ENCODE measurements around the gene KRT83. TPM values are rescaled to one million over a fixed set of nuclear protein-coding genes. Genes with fewer than 3 reads are reported as not detected.

The KRT83 gene
- total RNA-seq, 5 donors from 2014 or later (not counting 1 experiment from before 2014, with no cell fraction given), result not detected

GRCh38 chr12:52364901-52365489 is 43.8 kb upstream of the KRT83 start:
- H3K9me3 Mint-ChIP-seq, result no peaks in the 10 kb centered on the region
- no peak overlapping the region for H3K27ac Mint-ChIP-seq
- H3K27me3 Mint-ChIP-seq, result peaks cover 8 to 13% of the 10 kb centered on the region in 2 donors
- Histone ChIP-seq H3K4me3 (ENCODE audit: control insufficient read depth in 1 of 2, extremely low read depth in 1 of 2, low read length in 1 of 2) (no peak overlapping the region), H3K4me1 (ENCODE audit: control insufficient read depth in 1 of 2, extremely low read depth in 1 of 2, insufficient read depth in 2 of 2, low read length in 2 of 2) (peaks cover 0 to 14% of the 10 kb centered on the region in 2 experiments), H3K27ac (ENCODE audit: low read length) (no peak overlapping the region), H3K9me3 (no peaks in the 10 kb centered on the region), H3K27me3 (replicated peaks in 1 of 2; ENCODE audit: control insufficient read depth in 2 of 2, extremely low read depth in 1 of 2, insufficient read depth in 2 of 2, low read length in 1 of 2) (peaks cover 0 to 55% of the 10 kb centered on the region in 2 experiments), H3K36me3 (ENCODE audit: control insufficient read depth in 2 of 2, extremely low read depth in 1 of 2, insufficient read depth in 1 of 2, low read length in 1 of 2) (no peaks in the 10 kb centered on the region)
- H3K36me3 Mint-ChIP-seq, result no peaks in the 10 kb centered on the region
- peaks cover 0 to 4% (median 4%) of the 10 kb centered on the region in 3 donors for H3K4me1 Mint-ChIP-seq
- no peak for DNase-seq
- 87% methylated on average over 10 of the region's 14 CpGs for WGBS (ENCODE audit: insufficient coverage)
- ChIA-PET CTCF (interaction anchor here in 1 of 2 donors (0.6 kb wide), 1 partner anchor 38 kb away, joined by 3 read pairs; no protein-coding TSS in a partner anchor), POLR2A (no interaction called here)
- ATAC-seq (replicated peaks in 1 of 4), result no peak
- H3K4me3 Mint-ChIP-seq, result no peak overlapping the region

- Histone ChIP-seq H3K4me3 (ENCODE audit: control insufficient read depth in 1 of 2, extremely low read depth in 1 of 2, low read length in 1 of 2) (no peak overlapping the region), H3K27ac (ENCODE audit: low read length) (no peak overlapping the region), H3K4me1 (ENCODE audit: control insufficient read depth in 1 of 2, extremely low read depth in 1 of 2, insufficient read depth in 2 of 2, low read length in 2 of 2) (peaks cover 3 to 23% of the 10 kb centered on the region in 2 experiments), H3K36me3 (ENCODE audit: control insufficient read depth in 2 of 2, extremely low read depth in 1 of 2, insufficient read depth in 1 of 2, low read length in 1 of 2) (no peaks in the 10 kb centered on the region), H3K27me3 (replicated peaks in 1 of 2; ENCODE audit: control insufficient read depth in 2 of 2, extremely low read depth in 1 of 2, insufficient read depth in 2 of 2, low read length in 1 of 2) (peaks cover 0 to 52% of the 10 kb centered on the region in 2 experiments), H3K9me3 (no peaks in the 10 kb centered on the region)
- H3K36me3 Mint-ChIP-seq, result no peaks in the 10 kb centered on the region
- no peaks in the 10 kb centered on the region for H3K9me3 Mint-ChIP-seq
- ChIA-PET CTCF (no interaction called here), POLR2A (no interaction called here)
- ATAC-seq (replicated peaks in 1 of 4), result no peak
- 100% methylated on average over 1 of the region's 7 CpGs for WGBS (ENCODE audit: insufficient coverage)
- no peak overlapping the region for H3K4me3 Mint-ChIP-seq
- peaks cover 8 to 12% of the 10 kb centered on the region in 2 donors for H3K27me3 Mint-ChIP-seq
- no peak overlapping the region for H3K27ac Mint-ChIP-seq
- H3K4me1 Mint-ChIP-seq, result peaks cover 7 to 12% (median 12%) of the 10 kb centered on the region in 3 donors
- no peak for DNase-seq
Observed at GRCh38 chr12:52364061-52364460, 42.9 kb upstream of the KRT83 start.

GRCh38 chr12:52363111-52363679 is 42.0 kb upstream of the KRT83 start:
- Mint-ChIP-seq H3K9me3 (no peaks in the 10 kb centered on the region), H3K27ac (no peak overlapping the region), H3K27me3 (peaks cover 4 to 5% of the 10 kb centered on the region in 2 donors), H3K36me3 (no peaks in the 10 kb centered on the region), H3K4me3 (no peak overlapping the region), H3K4me1 (peaks cover 15 to 21% (median 20%) of the 10 kb centered on the region in 3 donors)
- Histone ChIP-seq H3K27me3 (replicated peaks in 1 of 2; ENCODE audit: control insufficient read depth in 2 of 2, extremely low read depth in 1 of 2, insufficient read depth in 2 of 2, low read length in 1 of 2) (peaks cover 0 to 47% of the 10 kb centered on the region in 2 experiments), H3K36me3 (ENCODE audit: control insufficient read depth in 2 of 2, extremely low read depth in 1 of 2, insufficient read depth in 1 of 2, low read length in 1 of 2) (no peaks in the 10 kb centered on the region), H3K27ac (ENCODE audit: low read length) (no peak overlapping the region), H3K4me1 (ENCODE audit: control insufficient read depth in 1 of 2, extremely low read depth in 1 of 2, insufficient read depth in 2 of 2, low read length in 2 of 2) (peaks cover 12 to 32% of the 10 kb centered on the region in 2 experiments), H3K4me3 (ENCODE audit: control insufficient read depth in 1 of 2, extremely low read depth in 1 of 2, low read length in 1 of 2) (no peak overlapping the region), H3K9me3 (no peaks in the 10 kb centered on the region)
- ChIA-PET POLR2A (no interaction called here), CTCF (no interaction called here)
- WGBS (ENCODE audit: insufficient coverage), result 94% methylated on average over 10 of the region's 12 CpGs
- ATAC-seq (replicated peaks in 1 of 4) (no peak), DNase-seq (no peak)

DNA sequence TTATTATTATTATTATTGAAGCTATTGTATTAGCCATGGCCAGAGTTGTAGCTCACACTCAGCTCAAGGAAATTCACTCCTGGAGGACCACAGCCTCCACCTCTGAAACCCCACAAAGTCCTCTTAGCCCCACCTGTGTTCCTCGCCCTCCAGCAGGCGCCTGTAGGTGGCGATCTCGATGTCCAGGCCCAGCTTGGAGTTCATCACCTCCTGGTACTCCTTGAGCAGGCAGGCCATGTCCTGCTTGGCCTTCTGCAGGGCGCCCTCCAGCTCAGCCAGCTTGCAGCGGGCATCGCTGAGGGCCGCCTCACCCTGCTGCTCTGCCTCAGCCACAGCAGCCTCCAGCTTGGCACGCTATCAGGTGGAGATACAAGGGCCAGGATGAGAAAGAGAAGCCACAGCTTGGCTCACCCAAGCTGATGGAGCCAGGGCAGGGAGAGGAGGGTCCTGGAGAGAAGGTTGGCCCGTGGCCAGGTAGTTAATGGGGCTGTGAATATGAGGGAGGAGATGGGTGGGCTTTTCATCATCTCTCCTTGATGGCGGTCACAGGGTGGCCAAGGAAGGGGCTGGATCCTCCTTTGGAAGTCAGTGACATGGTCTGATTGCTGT is 41.0 kb upstream of the KRT83 start:
- ChIA-PET POLR2A (no interaction called here), CTCF (interaction anchor here (0.9 to 1.4 kb wide), 3 partner anchors 11 kb away, joined by 3 to 6 read pairs (median 5); no protein-coding TSS in a partner anchor)
- Mint-ChIP-seq H3K4me3 (no peak overlapping the region), H3K27me3 (peaks cover 4 to 5% of the 10 kb centered on the region in 2 donors), H3K4me1 (peaks cover 22 to 28% (median 23%) of the 10 kb centered on the region in 3 donors), H3K9me3 (no peaks in the 10 kb centered on the region), H3K36me3 (no peaks in the 10 kb centered on the region), H3K27ac (no peak overlapping the region)
- ATAC-seq (replicated peaks in 1 of 4), result no peak
- no peaks in the 10 kb centered on the region for H3K9me3 ChIP-seq
- DNase-seq, result peak in 1 of 35 experiments; percentile 8
- H3K27ac ChIP-seq (ENCODE audit: low read length), result no peak overlapping the region
- WGBS (ENCODE audit: insufficient coverage), result 84% methylated on average over 10 of the region's 11 CpGs
- peaks cover 0 to 38% of the 10 kb centered on the region in 2 experiments for H3K27me3 ChIP-seq (replicated peaks in 1 of 2; ENCODE audit: control insufficient read depth in 2 of 2, extremely low read depth in 1 of 2, insufficient read depth in 2 of 2, low read length in 1 of 2)
- H3K36me3 ChIP-seq (ENCODE audit: control insufficient read depth in 2 of 2, extremely low read depth in 1 of 2, insufficient read depth in 1 of 2, low read length in 1 of 2), result no peaks in the 10 kb centered on the region
- peaks cover 13 to 35% of the 10 kb centered on the region in 2 experiments for H3K4me1 ChIP-seq (ENCODE audit: control insufficient read depth in 1 of 2, extremely low read depth in 1 of 2, insufficient read depth in 2 of 2, low read length in 2 of 2)
- H3K4me3 ChIP-seq (ENCODE audit: control insufficient read depth in 1 of 2, extremely low read depth in 1 of 2, low read length in 1 of 2), result no peak overlapping the region

- H3K9me3 ChIP-seq, result no peaks in the 10 kb centered on the region
- peaks cover 0 to 39% of the 10 kb centered on the region in 2 experiments for H3K27me3 ChIP-seq (replicated peaks in 1 of 2; ENCODE audit: control insufficient read depth in 2 of 2, extremely low read depth in 1 of 2, insufficient read depth in 2 of 2, low read length in 1 of 2)
- peaks cover 13 to 35% of the 10 kb centered on the region in 2 experiments for H3K4me1 ChIP-seq (ENCODE audit: control insufficient read depth in 1 of 2, extremely low read depth in 1 of 2, insufficient read depth in 2 of 2, low read length in 2 of 2)
- WGBS (ENCODE audit: insufficient coverage), result no CpG with 5 or more reads among the region's 1 CpG
- Mint-ChIP-seq H3K27me3 (peaks cover 4% of the 10 kb centered on the region in 2 donors), H3K36me3 (no peaks in the 10 kb centered on the region), H3K4me1 (peaks cover 22 to 28% (median 23%) of the 10 kb centered on the region in 3 donors), H3K9me3 (no peaks in the 10 kb centered on the region), H3K4me3 (no peak overlapping the region), H3K27ac (no peak overlapping the region)
- DNase-seq, result peak in 1 of 35 experiments; percentile 17
- no peak overlapping the region for H3K27ac ChIP-seq (ENCODE audit: low read length)
- H3K4me3 ChIP-seq (ENCODE audit: control insufficient read depth in 1 of 2, extremely low read depth in 1 of 2, low read length in 1 of 2), result no peak overlapping the region
- H3K36me3 ChIP-seq (ENCODE audit: control insufficient read depth in 2 of 2, extremely low read depth in 1 of 2, insufficient read depth in 1 of 2, low read length in 1 of 2), result no peaks in the 10 kb centered on the region
- ChIA-PET CTCF (interaction anchor here (0.9 to 1.4 kb wide), 3 partner anchors 10 to 11 kb away, joined by 3 to 6 read pairs (median 5); no protein-coding TSS in a partner anchor), POLR2A (no interaction called here)
- ATAC-seq (replicated peaks in 1 of 4), result no peak
Observed at GRCh38 chr12:52361553-52361952, 40.4 kb upstream of the KRT83 start.

GRCh38 chr12:52360663-52361271 is 39.6 kb upstream of the KRT83 start:
- POLR2A ChIA-PET, result no interaction called here

More at GRCh38 chr12:52360663-52361271, 39.6 kb upstream of the KRT83 start:
- Histone ChIP-seq H3K27ac (ENCODE audit: low read length) (no peak overlapping the region), H3K4me1 (ENCODE audit: control insufficient read depth in 1 of 2, extremely low read depth in 1 of 2, insufficient read depth in 2 of 2, low read length in 2 of 2) (peaks cover 13 to 35% of the 10 kb centered on the region in 2 experiments), H3K4me3 (ENCODE audit: control insufficient read depth in 1 of 2, extremely low read depth in 1 of 2, low read length in 1 of 2) (no peak overlapping the region), H3K9me3 (no peaks in the 10 kb centered on the region), H3K36me3 (ENCODE audit: control insufficient read depth in 2 of 2, extremely low read depth in 1 of 2, insufficient read depth in 1 of 2, low read length in 1 of 2) (no peaks in the 10 kb centered on the region), H3K27me3 (replicated peaks in 1 of 2; ENCODE audit: control insufficient read depth in 2 of 2, extremely low read depth in 1 of 2, insufficient read depth in 2 of 2, low read length in 1 of 2) (peaks cover 0 to 46% of the 10 kb centered on the region in 2 experiments)
- Mint-ChIP-seq H3K36me3 (no peaks in the 10 kb centered on the region), H3K4me1 (peaks cover 22 to 28% (median 23%) of the 10 kb centered on the region in 3 donors), H3K9me3 (no peaks in the 10 kb centered on the region), H3K4me3 (no peak overlapping the region), H3K27me3 (peaks cover 0 to 4% of the 10 kb centered on the region in 2 donors), H3K27ac (no peak overlapping the region)
- CTCF ChIA-PET, result interaction anchor here in 1 of 2 donors (1.4 kb wide), 1 partner anchor 12 kb away, joined by 6 read pairs; no protein-coding TSS in a partner anchor
- DNase-seq (no peak), ATAC-seq (replicated peaks in 1 of 4) (no peak)
- WGBS (ENCODE audit: insufficient coverage), result 95% methylated on average over 11 of the region's 13 CpGs

Data from T-cell (primary cell).